Measurements from ENCODE around the gene RGL1.

DNA sequence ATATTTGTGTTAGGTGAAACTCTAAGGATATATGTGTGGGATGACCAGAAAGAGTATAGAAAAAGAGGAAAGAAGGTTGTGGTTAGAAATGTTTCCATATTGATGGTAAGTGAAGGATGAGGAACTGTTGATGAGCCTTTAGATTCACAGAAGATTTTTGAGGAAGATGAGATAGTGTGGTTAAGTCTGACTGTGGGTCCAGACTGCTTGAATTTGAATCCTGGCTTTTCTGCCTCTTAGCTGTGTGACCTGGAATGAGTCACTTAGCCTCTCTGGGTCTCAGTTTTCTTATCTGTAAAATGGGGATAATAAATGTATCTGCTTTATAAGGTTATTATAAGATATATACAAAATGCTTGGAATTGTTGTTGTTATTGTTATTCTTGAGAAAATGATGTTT lies 27.5 kb downstream of the RGL1 start:
- no peak for TF ChIP-seq CTCF (IDR thresholded peaks at IDR 0.05; ENCODE audit: extremely low read depth in 1 of 2, insufficient read depth in 1 of 2, low read depth in 1 of 2, low read length in 2 of 2)
- TF ChIP-seq, protein P1, sequence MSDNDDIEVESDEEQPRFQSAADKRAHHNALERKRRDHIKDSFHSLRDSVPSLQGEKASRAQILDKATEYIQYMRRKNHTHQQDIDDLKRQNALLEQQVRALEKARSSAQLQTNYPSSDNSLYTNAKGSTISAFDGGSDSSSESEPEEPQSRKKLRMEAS (IDR thresholded peaks at IDR 0.05; ENCODE audit: insufficient read depth, insufficient read length): no peak

Measured in endothelial cell of umbilical vein (primary cell).